ENCODE measurements around the gene GABRR2.

GABRR2 gene

DNA sequence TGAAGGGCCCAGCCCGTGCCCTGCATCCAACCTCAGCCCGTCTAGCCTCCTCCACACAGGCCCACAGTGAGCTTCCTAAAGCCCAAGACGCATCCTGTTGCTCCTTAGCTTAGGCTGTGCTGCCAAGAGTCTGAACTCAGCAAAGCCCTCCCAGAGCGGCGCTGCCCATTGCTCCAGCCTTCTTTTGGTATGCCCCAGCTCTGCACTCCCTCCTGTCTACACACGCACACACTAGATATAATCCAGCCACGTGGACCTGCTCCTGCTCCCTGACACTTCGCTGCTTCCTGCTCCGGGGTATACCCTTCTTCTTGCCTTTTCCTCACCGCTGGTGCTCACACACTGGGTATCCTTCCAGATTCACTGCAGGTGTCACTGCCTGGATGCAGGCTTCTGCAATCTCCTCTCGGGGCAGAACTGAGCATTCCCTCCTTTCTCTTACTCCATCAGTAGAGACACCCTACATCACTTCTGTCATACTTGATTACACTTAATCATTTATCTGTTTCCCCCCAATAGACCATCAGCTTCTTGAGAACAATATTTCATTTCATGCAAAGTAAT, 23.8 kb downstream of the GABRR2 start:
- peaks cover 7% of the 10 kb centered on the region; the same call in 1 of the 2 replicates for H3K4me1 ChIP-seq (ENCODE audit: insufficient read depth, low read length)
- H3K9me3 ChIP-seq (ENCODE audit: control insufficient read depth, insufficient read depth, low read length), result no peaks in the 10 kb centered on the region
- H3K36me3 ChIP-seq (ENCODE audit: insufficient read depth, low read length), result no peaks in the 10 kb centered on the region
- H3K9ac ChIP-seq (ENCODE audit: low read depth, low read length), result no peak overlapping the region

DNA sequence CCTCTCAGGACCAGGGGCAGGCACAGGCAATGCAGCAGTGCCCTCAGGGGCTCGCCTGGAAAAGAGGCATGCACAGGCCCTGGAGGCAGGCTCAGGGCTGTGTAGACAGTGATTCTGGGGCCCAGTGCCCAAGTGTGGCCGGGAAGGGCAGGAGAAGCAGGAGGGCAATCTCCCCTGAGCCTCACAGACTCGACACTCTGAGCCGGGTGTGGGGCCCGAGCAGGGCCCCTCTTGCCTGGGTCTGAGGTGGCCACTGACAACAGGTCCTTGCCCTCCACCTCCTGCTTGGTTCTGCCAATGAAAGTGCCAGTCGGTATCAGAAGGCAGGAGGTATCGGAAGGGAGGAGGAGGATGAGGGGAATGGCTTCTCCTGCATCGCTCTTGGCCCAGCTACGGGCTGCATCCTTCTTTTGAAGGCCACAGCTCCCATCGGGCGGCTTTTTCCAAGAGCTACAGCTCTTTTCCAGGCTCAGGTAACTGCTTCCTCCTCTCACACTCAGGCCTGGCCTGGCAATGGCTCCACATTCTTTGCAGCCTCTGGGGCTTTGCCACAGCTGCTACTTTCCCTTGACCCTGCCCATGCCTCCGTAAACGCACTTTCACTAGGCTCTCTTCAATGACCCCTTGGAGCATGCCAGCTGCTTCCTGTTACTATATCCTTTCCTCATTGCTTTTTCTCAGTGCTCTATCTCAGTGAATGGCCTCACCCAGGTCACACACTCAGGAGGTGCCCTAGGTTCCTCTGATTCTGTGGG, 24.5 kb downstream of the GABRR2 start:
- H3K9ac ChIP-seq (ENCODE audit: low read depth, low read length), result no peak overlapping the region
- H3K36me3 ChIP-seq (ENCODE audit: insufficient read depth, low read length), result no peaks in the 10 kb centered on the region
- H3K4me1 ChIP-seq (ENCODE audit: insufficient read depth, low read length), result peaks cover 10% of the 10 kb centered on the region; the same call in 1 of the 2 replicates
- no peaks in the 10 kb centered on the region for H3K9me3 ChIP-seq (ENCODE audit: control insufficient read depth, insufficient read depth, low read length)

DNA sequence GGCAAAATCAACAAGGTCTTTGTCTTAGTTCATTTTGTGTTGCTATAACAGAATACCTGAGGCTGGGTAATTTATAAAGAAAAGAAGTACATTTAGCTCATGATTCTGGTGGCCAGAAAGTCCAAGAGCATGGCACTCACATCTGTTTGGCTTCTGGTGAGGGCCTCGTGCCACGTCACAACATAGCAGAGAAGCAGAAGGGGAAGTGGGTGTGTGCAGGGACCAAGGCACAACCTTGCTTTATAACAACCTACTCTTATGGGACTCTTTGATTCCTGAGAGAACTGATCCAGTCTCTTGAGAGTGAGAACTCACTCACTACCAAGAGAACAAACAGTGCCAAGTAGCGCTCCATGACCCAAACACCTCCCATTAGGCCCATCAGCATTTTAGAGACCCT, 25.4 kb downstream of the GABRR2 start:
- peaks cover 18% of the 10 kb centered on the region; the same call in 1 of the 2 replicates for H3K4me1 ChIP-seq (ENCODE audit: insufficient read depth, low read length)
- no peak overlapping the region for H3K9ac ChIP-seq (ENCODE audit: low read depth, low read length)
- H3K9me3 ChIP-seq (ENCODE audit: control insufficient read depth, insufficient read depth, low read length), result no peaks in the 10 kb centered on the region
- no peaks in the 10 kb centered on the region for H3K36me3 ChIP-seq (ENCODE audit: insufficient read depth, low read length)

DNA sequence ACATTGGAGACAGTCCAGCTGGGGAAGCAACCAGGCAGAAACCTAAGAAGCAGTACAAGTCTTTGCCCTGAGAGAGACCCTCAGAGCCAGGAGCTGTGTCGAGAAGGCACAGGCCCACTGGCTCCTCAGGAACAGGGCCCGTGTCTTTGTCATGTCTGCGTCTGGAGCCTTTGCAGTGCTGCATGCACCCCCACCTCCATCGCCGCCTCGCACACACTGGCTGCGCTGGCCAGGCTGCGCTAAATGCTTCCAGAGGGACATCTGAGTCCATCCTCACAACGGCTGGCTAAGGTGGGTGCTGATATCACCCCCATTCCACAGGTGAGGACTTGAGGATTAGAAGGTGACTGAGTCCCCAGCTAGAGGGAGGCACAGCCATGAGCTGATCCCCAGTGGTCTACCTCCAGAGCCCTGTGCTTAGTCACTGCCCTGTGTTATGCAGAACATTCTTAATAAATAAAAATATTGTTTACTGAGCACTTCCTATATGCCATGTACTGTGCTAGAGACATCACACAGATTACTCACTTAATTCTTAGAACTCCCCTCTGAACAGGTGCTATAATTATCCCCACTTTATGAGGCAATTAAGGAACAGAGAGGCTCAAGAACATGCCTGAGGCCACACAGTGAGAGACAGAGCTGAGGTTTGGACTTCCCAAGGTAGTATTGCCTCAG, 27.6 kb downstream of the GABRR2 start:
- no peaks in the 10 kb centered on the region for H3K9me3 ChIP-seq (ENCODE audit: control insufficient read depth, insufficient read depth, low read length)
- H3K4me1 ChIP-seq (ENCODE audit: insufficient read depth, low read length), result peaks cover 19% of the 10 kb centered on the region; the same call in 1 of the 2 replicates
- no peaks in the 10 kb centered on the region for H3K36me3 ChIP-seq (ENCODE audit: insufficient read depth, low read length)
- H3K9ac ChIP-seq (ENCODE audit: low read depth, low read length), result no peak overlapping the region

DNA sequence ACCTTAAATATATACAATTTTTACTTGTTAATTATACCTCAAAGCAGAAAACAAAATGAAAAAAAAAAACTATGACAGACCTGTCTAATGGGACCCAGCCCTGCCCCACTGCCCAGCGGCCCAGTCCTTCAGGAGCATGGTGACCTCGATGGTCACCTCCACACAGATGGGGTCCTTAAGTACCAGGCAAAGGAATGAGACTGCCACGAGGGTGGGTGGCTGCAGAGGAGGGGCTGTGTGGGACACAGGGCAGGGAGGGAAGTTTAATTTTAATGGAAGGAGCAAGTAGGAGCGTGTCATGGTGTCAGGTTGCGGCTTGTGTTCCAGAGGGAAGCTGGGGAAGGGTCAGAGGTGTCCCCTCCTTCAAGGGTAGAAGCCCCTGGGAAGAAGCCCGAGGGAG, 28.6 kb downstream of the GABRR2 start:
- no peak overlapping the region for H3K9ac ChIP-seq (ENCODE audit: low read depth, low read length)
- H3K9me3 ChIP-seq (ENCODE audit: control insufficient read depth, insufficient read depth, low read length), result no peaks in the 10 kb centered on the region
- H3K4me1 ChIP-seq (ENCODE audit: insufficient read depth, low read length), result peaks cover 19% of the 10 kb centered on the region; the same call in 1 of the 2 replicates
- H3K36me3 ChIP-seq (ENCODE audit: insufficient read depth, low read length), result no peaks in the 10 kb centered on the region

DNA sequence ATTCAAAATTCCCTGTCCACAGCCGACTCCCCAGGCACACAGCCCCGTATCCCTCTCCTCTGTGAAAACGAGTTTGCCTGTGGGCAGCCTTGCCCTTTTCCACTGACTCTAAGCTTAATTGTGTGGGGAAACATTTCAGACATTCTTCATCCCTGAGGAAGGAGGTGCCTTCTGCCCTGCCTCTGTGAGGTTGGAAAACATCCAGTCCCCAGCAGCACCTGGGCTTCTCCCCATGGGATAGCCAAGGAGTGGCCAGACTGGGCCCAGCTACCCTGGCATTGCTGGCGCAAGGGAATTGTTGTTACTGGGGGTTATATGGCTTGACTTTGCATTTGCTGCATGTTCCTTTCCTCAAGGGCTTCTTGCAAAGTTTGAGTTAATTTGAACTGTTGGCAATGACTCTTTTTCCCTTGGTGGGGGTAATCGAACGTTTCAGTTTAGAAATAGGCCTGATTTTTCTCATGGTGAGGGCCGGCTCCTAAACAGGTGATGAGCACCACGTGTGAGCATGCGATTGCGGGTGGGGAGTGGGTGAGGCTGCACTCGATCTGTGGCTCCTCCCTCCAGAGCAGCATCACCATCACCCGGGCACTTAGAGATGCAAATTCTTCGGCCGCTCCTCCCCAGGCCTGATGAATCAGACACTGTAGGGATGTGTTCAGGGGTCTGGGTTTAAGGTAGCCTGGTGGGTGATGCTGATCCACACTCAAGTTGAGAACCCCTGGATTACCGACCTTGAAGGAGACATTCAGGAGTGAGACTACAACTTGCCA, 29.9 kb downstream of the GABRR2 start:
- Histone ChIP-seq H3K4me1 (ENCODE audit: insufficient read depth, low read length) (peaks cover 19% of the 10 kb centered on the region; the same call in 1 of the 2 replicates), H3K9me3 (ENCODE audit: control insufficient read depth, insufficient read depth, low read length) (no peaks in the 10 kb centered on the region), H3K9ac (ENCODE audit: low read depth, low read length) (no peak overlapping the region), H3K36me3 (ENCODE audit: insufficient read depth, low read length) (no peaks in the 10 kb centered on the region)

DNA sequence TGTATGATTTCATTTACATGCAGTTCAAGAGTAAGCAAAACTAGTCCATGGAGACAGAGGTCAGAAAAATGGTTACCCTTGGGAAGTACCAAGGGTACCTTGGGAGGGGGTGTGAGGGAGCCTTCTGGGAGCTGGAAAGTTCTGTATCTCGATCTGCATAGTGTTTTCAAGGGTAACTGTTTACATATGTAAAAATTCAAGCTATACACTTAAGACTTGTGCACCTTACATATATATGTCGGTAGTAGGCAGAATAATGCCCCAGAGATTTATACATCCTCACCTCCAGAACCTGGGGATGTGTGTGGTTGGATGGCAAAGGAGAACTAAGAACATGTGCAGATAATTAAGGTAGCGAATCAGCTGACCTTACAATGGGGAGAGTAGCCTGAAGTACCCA, 31.0 kb downstream of the GABRR2 start:
- Histone ChIP-seq H3K4me1 (ENCODE audit: insufficient read depth, low read length) (peaks cover 19% of the 10 kb centered on the region; the same call in 1 of the 2 replicates), H3K9ac (ENCODE audit: low read depth, low read length) (no peak overlapping the region), H3K36me3 (ENCODE audit: insufficient read depth, low read length) (no peaks in the 10 kb centered on the region), H3K9me3 (ENCODE audit: control insufficient read depth, insufficient read depth, low read length) (no peaks in the 10 kb centered on the region)

DNA sequence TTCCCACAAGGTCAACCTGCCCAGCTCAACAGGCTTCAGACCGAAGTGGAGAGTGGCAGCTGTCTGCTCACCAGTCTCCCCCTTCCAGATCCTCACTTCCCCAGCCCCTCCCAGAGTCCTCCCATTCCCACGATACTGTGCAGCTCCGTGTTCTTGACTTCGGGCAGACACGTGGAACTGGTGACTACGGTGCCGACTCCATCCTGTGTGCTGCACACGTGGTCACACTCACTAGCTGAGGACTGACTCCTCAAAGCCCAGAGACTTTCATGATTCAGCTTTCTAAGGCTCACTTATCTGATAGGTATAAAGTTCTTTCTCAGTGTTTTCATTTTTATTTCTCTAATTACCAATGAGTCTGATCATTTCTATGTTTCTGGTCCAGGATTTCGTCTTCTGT, 32.4 kb downstream of the GABRR2 start:
- peaks cover 19% of the 10 kb centered on the region; the same call in 1 of the 2 replicates for H3K4me1 ChIP-seq (ENCODE audit: insufficient read depth, low read length)
- no peak overlapping the region for H3K9ac ChIP-seq (ENCODE audit: low read depth, low read length)
- H3K9me3 ChIP-seq (ENCODE audit: control insufficient read depth, insufficient read depth, low read length), result no peaks in the 10 kb centered on the region
- no peaks in the 10 kb centered on the region for H3K36me3 ChIP-seq (ENCODE audit: insufficient read depth, low read length)

DNA sequence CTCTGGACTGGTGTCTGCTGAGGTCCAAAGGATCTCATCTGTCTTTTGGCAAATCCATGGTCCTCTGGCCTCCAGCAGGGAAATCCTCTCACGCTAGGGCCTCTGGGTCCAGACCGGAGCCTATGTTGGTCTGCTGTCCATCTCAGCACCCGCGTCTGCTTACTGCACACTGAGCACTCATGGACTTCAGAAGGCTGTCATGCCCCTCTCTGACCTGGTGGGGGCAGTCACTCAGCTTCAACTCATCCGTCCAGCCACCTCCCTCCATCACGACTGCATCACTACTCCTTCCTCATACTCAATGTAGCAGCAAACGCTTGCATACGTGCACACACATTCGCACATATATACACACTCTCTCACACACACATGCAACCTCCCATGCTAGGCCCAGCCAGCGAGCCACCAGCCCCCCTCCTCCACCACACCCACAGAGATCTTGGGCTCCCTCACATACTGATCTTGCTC, 33.3 kb downstream of the GABRR2 start:
- Histone ChIP-seq H3K9me3 (ENCODE audit: control insufficient read depth, insufficient read depth, low read length) (no peaks in the 10 kb centered on the region), H3K4me1 (ENCODE audit: insufficient read depth, low read length) (peaks cover 17% of the 10 kb centered on the region; the same call in 1 of the 2 replicates), H3K9ac (ENCODE audit: low read depth, low read length) (no peak overlapping the region), H3K36me3 (ENCODE audit: insufficient read depth, low read length) (no peaks in the 10 kb centered on the region)

DNA sequence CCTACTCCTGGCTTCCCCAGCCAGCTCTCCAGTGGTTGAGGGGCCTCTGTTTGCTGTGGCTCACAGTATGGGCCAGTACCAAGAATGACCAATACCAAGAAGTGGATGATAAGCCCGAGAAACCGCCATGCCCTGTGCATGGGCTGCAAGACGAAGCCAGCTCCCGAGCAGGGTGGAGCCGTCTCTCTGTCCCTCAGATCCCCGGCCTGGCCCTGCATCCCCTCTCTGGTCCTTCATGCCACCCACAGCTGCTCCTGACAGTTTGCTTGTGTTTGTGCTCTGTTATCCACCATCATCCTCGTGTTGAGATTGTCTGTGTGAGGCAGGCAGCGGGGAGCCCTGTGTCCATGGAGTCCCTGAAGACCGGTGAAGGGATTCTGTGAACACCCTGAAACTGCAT, 36.1 kb downstream of the GABRR2 start:
- Histone ChIP-seq H3K9ac (ENCODE audit: low read depth, low read length) (no peak overlapping the region), H3K36me3 (ENCODE audit: insufficient read depth, low read length) (no peaks in the 10 kb centered on the region), H3K9me3 (ENCODE audit: control insufficient read depth, insufficient read depth, low read length) (no peaks in the 10 kb centered on the region), H3K4me1 (ENCODE audit: insufficient read depth, low read length) (no peaks in the 10 kb centered on the region)

DNA sequence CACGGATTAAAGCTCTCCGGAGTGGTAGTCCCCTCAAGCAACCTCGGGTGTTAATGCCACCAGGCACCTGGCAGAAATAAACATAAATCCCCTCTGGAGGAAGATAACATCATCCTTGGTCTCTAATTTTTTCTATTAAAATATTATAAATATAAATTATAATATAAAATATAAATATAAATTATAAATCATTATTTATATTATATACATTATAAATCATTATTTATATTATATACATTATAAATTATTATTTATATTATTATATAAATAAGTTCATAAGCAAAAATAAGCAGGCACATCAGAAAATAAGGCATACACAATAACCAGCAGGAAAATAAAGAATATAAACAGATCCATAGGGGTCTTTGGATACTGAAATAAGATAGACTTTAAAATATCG, 39.2 kb downstream of the GABRR2 start:
- Histone ChIP-seq H3K9me3 (ENCODE audit: control insufficient read depth, insufficient read depth, low read length) (no peaks in the 10 kb centered on the region), H3K9ac (ENCODE audit: low read depth, low read length) (no peak overlapping the region), H3K4me1 (ENCODE audit: insufficient read depth, low read length) (no peaks in the 10 kb centered on the region), H3K36me3 (ENCODE audit: insufficient read depth, low read length) (no peaks in the 10 kb centered on the region)

DNA sequence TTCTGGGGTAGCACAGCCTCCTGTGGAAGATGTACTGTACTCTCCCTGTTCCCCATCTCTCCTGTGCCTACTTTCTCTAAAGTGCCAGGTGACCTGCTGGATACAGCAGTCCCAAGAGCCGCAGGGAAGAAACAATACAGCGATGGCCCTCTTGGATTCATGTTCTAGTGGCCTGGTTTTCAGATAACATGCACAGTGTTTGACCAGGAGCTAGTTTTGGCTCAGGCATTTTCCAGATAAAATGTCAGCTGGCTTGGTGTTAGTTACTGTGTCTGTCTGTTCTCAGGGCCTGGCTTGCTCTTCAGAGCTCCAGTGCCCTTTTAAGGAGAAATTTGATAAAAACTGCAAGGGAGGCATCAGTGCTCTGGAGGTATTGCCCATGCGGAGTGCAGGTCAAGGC, 41.3 kb downstream of the GABRR2 start:
- Histone ChIP-seq H3K36me3 (ENCODE audit: insufficient read depth, low read length) (no peaks in the 10 kb centered on the region), H3K9ac (ENCODE audit: low read depth, low read length) (no peak overlapping the region), H3K4me1 (ENCODE audit: insufficient read depth, low read length) (no peaks in the 10 kb centered on the region), H3K9me3 (ENCODE audit: control insufficient read depth, insufficient read depth, low read length) (no peaks in the 10 kb centered on the region)

DNA sequence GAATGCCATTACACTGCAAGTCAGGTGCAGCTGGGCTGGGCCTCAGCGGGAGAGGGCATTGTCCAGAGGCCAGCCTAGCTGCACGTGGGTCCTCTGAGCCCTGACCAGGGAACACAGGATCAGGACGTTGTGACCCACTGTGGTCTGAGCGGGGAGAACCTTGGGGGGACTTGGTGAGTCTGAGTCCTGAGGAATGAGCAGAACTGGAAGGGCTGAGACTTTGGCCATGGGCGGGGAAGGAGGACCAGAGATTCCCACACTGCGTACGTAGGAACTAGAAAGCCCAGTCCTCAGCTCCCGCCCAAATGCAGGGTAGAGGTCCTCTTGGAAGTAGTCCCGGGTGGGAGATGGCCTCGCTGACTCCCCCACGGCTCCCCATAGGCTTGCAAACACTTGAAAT, 42.5 kb downstream of the GABRR2 start:
- no peaks in the 10 kb centered on the region for H3K36me3 ChIP-seq (ENCODE audit: insufficient read depth, low read length)
- H3K9ac ChIP-seq (ENCODE audit: low read depth, low read length), result no peak overlapping the region
- no peaks in the 10 kb centered on the region for H3K4me1 ChIP-seq (ENCODE audit: insufficient read depth, low read length)
- H3K9me3 ChIP-seq (ENCODE audit: control insufficient read depth, insufficient read depth, low read length), result no peaks in the 10 kb centered on the region

Data from ES-I3 (cell line).